ENCODE data around the gene ADH5. TPM values are rescaled to one million over a fixed set of nuclear protein-coding genes. Genes with fewer than 3 reads are reported as not detected.
"Not testable (repeated sequence)": the region's sequence is repeated elsewhere in the genome, so short reads cannot be mapped to it uniquely, and the experiment has no call there.

ADH5 gene
- total RNA-seq, 1 experiment from 2014 or later: 110 TPM

DNA sequence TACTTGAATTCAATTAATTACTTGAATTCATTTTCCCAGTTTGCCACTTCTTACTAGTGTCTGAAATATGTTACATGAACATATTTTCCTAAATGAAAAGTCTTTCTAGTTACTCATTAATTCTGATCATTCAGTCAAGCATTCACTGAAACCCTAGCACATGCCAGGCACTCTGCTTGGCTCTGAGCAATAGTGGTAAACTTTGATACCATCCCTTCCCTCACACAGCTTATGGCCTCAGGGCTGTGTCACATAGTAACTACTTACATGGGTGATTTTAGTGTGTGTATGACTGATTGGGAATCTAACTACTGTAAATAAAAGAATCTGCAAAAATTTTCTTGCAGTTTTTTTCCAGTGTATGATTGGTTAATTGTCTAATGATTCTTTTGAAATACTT, 60.4 kb downstream of the ADH5 start:
- intact Hi-C loops (cut with micrococcal nuclease): no loop called here
- ChIA-PET CTCF (interaction anchor here (0.8 kb wide), 1 partner anchor 282 kb away, joined by 3 read pairs; no protein-coding TSS in a partner anchor), POLR2A (no interaction called here)
- Mint-ChIP-seq H3K36me3 (ENCODE audit: insufficient read depth, unreplicated experiment) (peaks cover 6% of the 10 kb centered on the region), H3K27me3 (ENCODE audit: insufficient read depth, unreplicated experiment) (no peaks in the 10 kb centered on the region), H3K4me3 (ENCODE audit: unreplicated experiment) (no peak overlapping the region), H3K4me1 (ENCODE audit: insufficient read depth, unreplicated experiment) (peaks cover 27% of the 10 kb centered on the region), H3K9me3 (ENCODE audit: unreplicated experiment) (no peaks in the 10 kb centered on the region), H3K27ac (ENCODE audit: low read depth, unreplicated experiment) (no peak overlapping the region)
- TF ChIP-seq, protein P1, sequence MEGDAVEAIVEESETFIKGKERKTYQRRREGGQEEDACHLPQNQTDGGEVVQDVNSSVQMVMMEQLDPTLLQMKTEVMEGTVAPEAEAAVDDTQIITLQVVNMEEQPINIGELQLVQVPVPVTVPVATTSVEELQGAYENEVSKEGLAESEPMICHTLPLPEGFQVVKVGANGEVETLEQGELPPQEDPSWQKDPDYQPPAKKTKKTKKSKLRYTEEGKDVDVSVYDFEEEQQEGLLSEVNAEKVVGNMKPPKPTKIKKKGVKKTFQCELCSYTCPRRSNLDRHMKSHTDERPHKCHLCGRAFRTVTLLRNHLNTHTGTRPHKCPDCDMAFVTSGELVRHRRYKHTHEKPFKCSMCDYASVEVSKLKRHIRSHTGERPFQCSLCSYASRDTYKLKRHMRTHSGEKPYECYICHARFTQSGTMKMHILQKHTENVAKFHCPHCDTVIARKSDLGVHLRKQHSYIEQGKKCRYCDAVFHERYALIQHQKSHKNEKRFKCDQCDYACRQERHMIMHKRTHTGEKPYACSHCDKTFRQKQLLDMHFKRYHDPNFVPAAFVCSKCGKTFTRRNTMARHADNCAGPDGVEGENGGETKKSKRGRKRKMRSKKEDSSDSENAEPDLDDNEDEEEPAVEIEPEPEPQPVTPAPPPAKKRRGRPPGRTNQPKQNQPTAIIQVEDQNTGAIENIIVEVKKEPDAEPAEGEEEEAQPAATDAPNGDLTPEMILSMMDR (IDR thresholded peaks at IDR 0.05; ENCODE audit: unreplicated experiment): no peak
- no TSS peak for BruUV-seq (replicated peaks)
- no peak for DNase-seq (ENCODE audit: unreplicated experiment)

DNA sequence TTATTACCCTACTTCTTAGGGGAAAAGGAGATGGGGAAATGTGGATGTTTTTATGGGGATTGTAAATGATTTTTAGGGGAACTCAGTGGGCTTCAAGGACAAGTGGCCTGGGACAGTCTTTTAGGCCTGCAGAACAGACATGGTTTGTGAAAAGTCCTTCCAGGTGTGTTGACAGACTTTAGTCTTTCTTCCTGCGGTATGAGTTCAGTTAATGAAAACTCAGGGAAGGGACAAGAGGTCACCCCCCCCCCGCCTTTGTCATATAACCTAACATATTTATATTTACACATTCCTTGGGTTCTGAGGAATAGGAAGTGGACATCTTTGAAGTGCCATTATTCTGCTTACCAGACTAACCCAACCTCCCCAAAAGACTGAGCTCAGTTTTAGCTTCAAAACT, 61.3 kb downstream of the ADH5 start:
- POLR2A ChIA-PET: interaction anchor here (1.0 kb wide), 1 partner anchor 8 kb away, joined by 3 read pairs; no protein-coding TSS in a partner anchor
- intact Hi-C loops (cut with micrococcal nuclease): no loop called here
- H3K27me3 Mint-ChIP-seq (ENCODE audit: insufficient read depth, unreplicated experiment): no peaks in the 10 kb centered on the region
- H3K9me3 Mint-ChIP-seq (ENCODE audit: unreplicated experiment): no peaks in the 10 kb centered on the region
- H3K4me3 Mint-ChIP-seq (ENCODE audit: unreplicated experiment): no peak overlapping the region
- no peak for DNase-seq (ENCODE audit: unreplicated experiment)
- CTCF ChIA-PET: interaction anchor here (0.8 to 1.6 kb wide), 3 partner anchors 29 to 281 kb away, joined by 3 to 4 read pairs (median 3); partner anchors contain the start of gene METAP1
- TF ChIP-seq, protein P1 (IDR thresholded peaks at IDR 0.05; ENCODE audit: unreplicated experiment): no peak
- H3K36me3 Mint-ChIP-seq (ENCODE audit: insufficient read depth, unreplicated experiment): peaks cover 6% of the 10 kb centered on the region
- H3K27ac Mint-ChIP-seq (ENCODE audit: low read depth, unreplicated experiment): no peak overlapping the region
- no TSS peak for BruUV-seq (replicated peaks)
- H3K4me1 Mint-ChIP-seq (ENCODE audit: insufficient read depth, unreplicated experiment): peaks cover 27% of the 10 kb centered on the region

- Mint-ChIP-seq H3K4me1 (ENCODE audit: insufficient read depth, unreplicated experiment) (peaks cover 27% of the 10 kb centered on the region), H3K27ac (ENCODE audit: low read depth, unreplicated experiment) (no peak overlapping the region), H3K4me3 (ENCODE audit: unreplicated experiment) (no peak overlapping the region), H3K27me3 (ENCODE audit: insufficient read depth, unreplicated experiment) (no peaks in the 10 kb centered on the region), H3K36me3 (ENCODE audit: insufficient read depth, unreplicated experiment) (peaks cover 5% of the 10 kb centered on the region), H3K9me3 (ENCODE audit: unreplicated experiment) (peaks cover 11% of the 10 kb centered on the region)
- intact Hi-C loops (cut with micrococcal nuclease): loop anchor here (1.0 kb wide), 1 partner anchor 31 kb away; no protein-coding TSS in a partner anchor
- BruUV-seq (replicated peaks): no TSS peak
- TF ChIP-seq, protein P1 (IDR thresholded peaks at IDR 0.05; ENCODE audit: unreplicated experiment): no peak
- DNase-seq (ENCODE audit: unreplicated experiment): no peak
- ChIA-PET CTCF (interaction anchor here (0.5 to 1.5 kb wide), 6 partner anchors 11 to 869 kb away, joined by 3 to 6 read pairs (median 4); no protein-coding TSS in a partner anchor), POLR2A (interaction anchor here (1.1 kb wide), 1 partner anchor 30 kb away, joined by 3 read pairs; the partner anchor contains the start of gene METAP1)
Measured at GRCh38 chr4:99025506-99025905, 63.1 kb downstream of the ADH5 start.

GRCh38 chr4:99024481-99025275, 63.9 kb downstream of the ADH5 start:
- TF ChIP-seq, protein P1 (IDR thresholded peaks at IDR 0.05; ENCODE audit: unreplicated experiment): no peak
- intact Hi-C loops (cut with micrococcal nuclease): loop anchor here (1.0 kb wide), 1 partner anchor 32 kb away; no protein-coding TSS in a partner anchor
- ChIA-PET CTCF (interaction anchor here (0.5 to 1.5 kb wide), 3 partner anchors 11 to 31 kb away, joined by 3 to 6 read pairs (median 3); no protein-coding TSS in a partner anchor), POLR2A (interaction anchor here (1.1 kb wide), 1 partner anchor 29 kb away, joined by 3 read pairs; the partner anchor contains the start of gene METAP1)
- H3K9me3 Mint-ChIP-seq (ENCODE audit: unreplicated experiment): peaks cover 16% of the 10 kb centered on the region
- H3K4me1 Mint-ChIP-seq (ENCODE audit: insufficient read depth, unreplicated experiment): peaks cover 27% of the 10 kb centered on the region
- H3K27me3 Mint-ChIP-seq (ENCODE audit: insufficient read depth, unreplicated experiment): no peaks in the 10 kb centered on the region
- BruUV-seq (replicated peaks): no TSS peak
- H3K27ac Mint-ChIP-seq (ENCODE audit: low read depth, unreplicated experiment): no peak overlapping the region
- no peaks in the 10 kb centered on the region for H3K36me3 Mint-ChIP-seq (ENCODE audit: insufficient read depth, unreplicated experiment)
- no peak for DNase-seq (ENCODE audit: unreplicated experiment)
- H3K4me3 Mint-ChIP-seq (ENCODE audit: unreplicated experiment): no peak overlapping the region

GRCh38 chr4:99023800-99024251, 64.8 kb downstream of the ADH5 start:
- H3K36me3 Mint-ChIP-seq (ENCODE audit: insufficient read depth, unreplicated experiment); H3K27me3 Mint-ChIP-seq (ENCODE audit: insufficient read depth, unreplicated experiment); BruUV-seq (replicated peaks); H3K4me3 Mint-ChIP-seq (ENCODE audit: unreplicated experiment); DNase-seq (ENCODE audit: unreplicated experiment); H3K27ac Mint-ChIP-seq (ENCODE audit: low read depth, unreplicated experiment); intact Hi-C loops (cut with micrococcal nuclease): not testable (repeated sequence)
- peaks cover 27% of the 10 kb centered on the region for H3K4me1 Mint-ChIP-seq (ENCODE audit: insufficient read depth, unreplicated experiment)
- ChIA-PET CTCF (interaction anchor here (1.5 kb wide), 1 partner anchor 32 kb away, joined by 6 read pairs; no protein-coding TSS in a partner anchor), POLR2A (interaction anchor here (1.4 kb wide), 1 partner anchor 10 kb away, joined by 3 read pairs; no protein-coding TSS in a partner anchor)
- peaks cover 22% of the 10 kb centered on the region for H3K9me3 Mint-ChIP-seq (ENCODE audit: unreplicated experiment)
